Measurements from ENCODE around the gene POU2F3.

DNA sequence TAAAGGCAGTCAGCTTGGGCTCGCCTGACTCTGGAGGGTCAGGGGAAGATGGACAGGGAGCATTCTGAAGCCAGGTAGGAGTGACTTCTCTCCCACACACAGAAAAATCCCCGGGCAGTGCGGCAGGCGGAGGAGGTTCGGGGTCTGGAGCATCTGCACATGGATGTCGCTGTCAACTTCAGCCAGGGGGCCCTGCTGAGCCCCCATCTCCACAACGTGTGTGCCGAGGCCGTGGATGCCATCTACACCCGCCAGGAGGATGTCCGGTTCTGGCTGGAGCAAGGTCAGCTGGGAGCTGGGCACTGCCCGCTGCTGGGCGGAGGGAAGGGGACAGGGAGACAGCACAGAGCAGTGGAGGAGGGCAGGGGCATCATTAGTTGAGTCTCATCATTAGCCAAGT, 13.2 kb upstream of the POU2F3 start:
- TF ChIP-seq, protein P1, sequence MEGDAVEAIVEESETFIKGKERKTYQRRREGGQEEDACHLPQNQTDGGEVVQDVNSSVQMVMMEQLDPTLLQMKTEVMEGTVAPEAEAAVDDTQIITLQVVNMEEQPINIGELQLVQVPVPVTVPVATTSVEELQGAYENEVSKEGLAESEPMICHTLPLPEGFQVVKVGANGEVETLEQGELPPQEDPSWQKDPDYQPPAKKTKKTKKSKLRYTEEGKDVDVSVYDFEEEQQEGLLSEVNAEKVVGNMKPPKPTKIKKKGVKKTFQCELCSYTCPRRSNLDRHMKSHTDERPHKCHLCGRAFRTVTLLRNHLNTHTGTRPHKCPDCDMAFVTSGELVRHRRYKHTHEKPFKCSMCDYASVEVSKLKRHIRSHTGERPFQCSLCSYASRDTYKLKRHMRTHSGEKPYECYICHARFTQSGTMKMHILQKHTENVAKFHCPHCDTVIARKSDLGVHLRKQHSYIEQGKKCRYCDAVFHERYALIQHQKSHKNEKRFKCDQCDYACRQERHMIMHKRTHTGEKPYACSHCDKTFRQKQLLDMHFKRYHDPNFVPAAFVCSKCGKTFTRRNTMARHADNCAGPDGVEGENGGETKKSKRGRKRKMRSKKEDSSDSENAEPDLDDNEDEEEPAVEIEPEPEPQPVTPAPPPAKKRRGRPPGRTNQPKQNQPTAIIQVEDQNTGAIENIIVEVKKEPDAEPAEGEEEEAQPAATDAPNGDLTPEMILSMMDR (IDR thresholded peaks at IDR 0.05; ENCODE audit: low read length), result no peak
- TF ChIP-seq EZH2phosphoT487 (IDR thresholded peaks at IDR 0.05; ENCODE audit: low read length), result no peak
- no peak for TF ChIP-seq EZH2 (optimal IDR thresholded peaks at IDR 0.05; ENCODE audit: low read depth, low read length)
